Activated CD4-positive, alpha-beta T cell treated with anti-CD3 and anti-CD28 coated beads, Interleukin-2, Interleukin-4, amounts not matched to agents 100 ng/mL and 50 ng/mL, durations not matched to agents 16 hours and 8 hours (primary cell): ENCODE measurements around the gene ZNF212.
A peak's percentile ranks its signal among the peaks of the same experiment; 100 is the strongest.
"Not testable (repeated sequence)": the region's sequence is repeated elsewhere in the genome, so short reads cannot be mapped to it uniquely, and the experiment has no call there.

Experiments used
- DNase-seq: peaks from one replicate; pipeline ENCODE4 v3.0.0-alpha.2; 2020; ENCODE audit warnings: low spot score

The ZNF212 gene

GRCh38 chr7:149253665-149254064 lies 14.2 kb downstream of the ZNF212 start:
- no peak for DNase-seq

GRCh38 chr7:149254181-149254858 lies 14.9 kb downstream of the ZNF212 start:
- no peak for DNase-seq

GRCh38 chr7:149255174-149255573 lies 15.7 kb downstream of the ZNF212 start:
- no peak for DNase-seq

GRCh38 chr7:149256568-149256967 lies 17.1 kb downstream of the ZNF212 start:
- DNase-seq = no peak

DNA sequence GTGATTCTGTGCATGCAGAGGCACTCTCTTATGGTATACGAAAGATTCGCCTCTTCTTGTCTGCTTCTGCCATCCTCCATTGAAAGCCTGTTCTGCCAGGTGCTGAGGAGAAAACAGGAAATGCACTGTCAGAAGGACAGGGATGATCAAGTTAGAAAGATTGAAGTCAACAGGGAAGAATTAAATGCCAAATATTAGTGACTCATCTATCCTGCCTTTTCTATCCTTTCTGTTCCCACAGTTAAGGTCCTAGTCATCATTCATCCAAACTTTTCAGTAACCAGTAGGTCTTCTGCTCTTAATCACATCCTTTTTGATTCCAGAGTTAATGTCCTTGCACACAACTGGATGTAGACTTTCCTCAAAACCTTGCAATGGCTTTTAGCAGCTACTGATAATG lies 17.7 kb downstream of the ZNF212 start:
- DNase-seq = no peak

- DNase-seq = peak; percentile 24
Measured at GRCh38 chr7:149261316-149261828, 21.9 kb downstream of the ZNF212 start.

GRCh38 chr7:149261829-149262617 lies 22.6 kb downstream of the ZNF212 start, which contains the start of gene ZNF783:
ZNF783 (plus strand) TSS chr7:149262196; CDS start chr7:149262334, 138 bp downstream.
- peak; percentile 82 for DNase-seq

DNA sequence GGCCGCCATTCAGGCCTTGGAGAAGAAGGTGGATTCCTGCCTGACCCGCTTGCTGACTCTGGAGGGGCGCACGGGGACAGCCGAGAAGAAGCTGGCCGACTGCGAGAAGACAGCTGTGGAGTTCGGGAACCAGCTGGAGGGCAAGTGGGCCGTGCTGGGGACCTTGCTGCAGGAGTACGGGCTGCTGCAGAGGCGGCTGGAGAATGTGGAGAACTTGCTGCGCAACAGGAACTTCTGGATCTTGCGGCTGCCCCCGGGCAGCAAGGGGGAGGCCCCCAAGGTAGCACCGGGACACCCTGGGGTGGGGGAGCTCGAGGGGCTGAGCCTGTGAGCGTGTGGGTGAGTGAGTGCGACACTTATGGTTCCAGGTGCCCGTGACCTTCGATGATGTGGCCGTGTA lies 27.0 kb downstream of the ZNF212 start:
- no peak for DNase-seq

DNA sequence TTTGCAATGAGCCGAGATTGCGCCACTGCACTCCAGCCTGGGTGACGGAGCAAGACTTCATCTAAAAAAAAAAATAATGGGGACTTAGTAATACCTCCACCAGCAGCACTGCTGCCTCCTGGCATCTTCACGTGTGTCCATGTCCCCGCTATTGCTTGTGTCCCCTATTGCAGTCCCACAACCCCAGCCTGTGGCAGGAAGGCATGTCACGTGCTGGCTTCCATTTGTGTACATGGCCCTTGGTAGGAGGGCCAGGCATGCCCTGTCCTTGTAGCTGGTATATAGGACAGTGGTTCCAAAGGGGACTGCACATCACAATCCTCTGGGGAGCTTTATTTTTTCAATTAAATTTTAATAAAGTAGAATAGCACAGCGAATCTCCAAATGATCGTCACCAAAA lies 28.3 kb downstream of the ZNF212 start:
- DNase-seq = no peak

- not testable (repeated sequence) for DNase-seq
Measured at GRCh38 chr7:149274424-149274823, 35.0 kb downstream of the ZNF212 start.

DNA sequence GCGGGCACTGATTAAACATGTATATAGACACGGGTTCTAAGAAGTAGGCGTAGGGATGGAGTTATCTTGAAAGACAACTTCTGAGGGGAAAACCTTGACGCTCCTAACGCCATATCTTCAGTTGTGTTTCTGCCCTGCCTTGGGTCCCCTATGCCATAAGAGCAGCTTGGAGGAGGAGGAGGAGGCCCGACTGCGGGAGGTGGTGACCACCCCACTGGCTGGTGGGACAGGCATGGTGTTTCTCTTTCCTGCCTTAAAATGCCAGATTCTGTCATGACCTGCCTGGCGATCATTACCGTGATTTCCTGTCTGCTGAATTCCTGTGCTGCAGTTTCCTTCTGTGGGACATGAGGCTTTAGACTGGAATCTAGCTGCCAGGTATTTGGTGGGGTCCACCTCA lies 38.4 kb downstream of the ZNF212 start:
- no peak for DNase-seq

GRCh38 chr7:149278396-149278795 lies 38.9 kb downstream of the ZNF212 start:
- DNase-seq = no peak

GRCh38 chr7:149279111-149279743 lies 39.8 kb downstream of the ZNF212 start:
- DNase-seq = no peak

DNA sequence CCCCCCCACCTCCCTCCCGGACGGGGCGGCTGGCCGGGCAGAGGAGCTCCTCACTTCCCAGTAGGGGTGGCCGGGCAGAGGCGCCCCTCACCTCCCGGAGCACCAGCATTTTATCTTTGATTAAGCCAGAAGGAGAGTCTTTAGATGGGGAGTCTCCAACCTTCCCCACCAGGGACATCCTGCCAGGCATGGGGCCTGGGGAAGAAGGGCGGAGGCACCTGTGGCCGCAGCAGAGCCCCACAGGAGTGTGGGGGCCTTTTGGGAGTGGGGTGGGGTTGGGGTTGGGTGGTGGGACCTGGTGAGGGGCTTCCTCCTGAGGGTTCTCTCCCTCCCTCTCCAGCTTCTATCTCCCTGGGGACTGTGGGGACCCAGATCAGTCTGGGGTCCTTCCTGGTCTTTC lies 40.7 kb downstream of the ZNF212 start:
- DNase-seq = no peak

- no peak for DNase-seq
Measured at GRCh38 chr7:149280661-149281507, 41.4 kb downstream of the ZNF212 start.

- DNase-seq = no peak
Measured at GRCh38 chr7:149281508-149282330, 42.3 kb downstream of the ZNF212 start.

- DNase-seq = no peak
Measured at GRCh38 chr7:149282331-149282655, 42.8 kb downstream of the ZNF212 start.

GRCh38 chr7:149283321-149283720 lies 43.9 kb downstream of the ZNF212 start:
- DNase-seq = no peak

DNA sequence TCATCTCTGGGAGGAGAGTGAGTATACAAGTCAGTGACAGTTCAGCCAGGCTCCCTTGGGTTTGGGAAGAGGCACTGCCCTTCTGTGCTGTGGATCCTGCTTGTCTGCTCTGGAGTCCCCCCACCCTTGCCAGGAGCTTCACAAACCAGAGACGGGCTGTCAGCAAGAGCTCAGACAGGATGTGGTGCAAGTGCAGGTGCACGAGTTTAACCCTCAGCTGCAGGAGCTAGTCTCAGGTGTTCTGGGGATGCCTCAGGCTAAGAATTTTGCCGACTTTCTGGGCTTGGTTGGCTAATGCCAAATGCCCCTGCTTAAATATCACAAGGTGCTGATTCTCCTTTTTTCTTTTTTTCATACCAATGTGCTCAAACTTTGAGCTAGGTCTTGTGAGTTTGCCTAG lies 44.9 kb downstream of the ZNF212 start:
- no peak for DNase-seq

- DNase-seq = peak; percentile 96
Measured at GRCh38 chr7:149284850-149285585, 45.6 kb downstream of the ZNF212 start.
